Measurements from ENCODE around the gene CTXND1. TPM values are rescaled to one million over a fixed set of nuclear protein-coding genes. Genes with fewer than 3 reads are reported as not detected.

Gene CTXND1
- polyA plus RNA-seq, 6 donors from 2014 or later = not detected

DNA sequence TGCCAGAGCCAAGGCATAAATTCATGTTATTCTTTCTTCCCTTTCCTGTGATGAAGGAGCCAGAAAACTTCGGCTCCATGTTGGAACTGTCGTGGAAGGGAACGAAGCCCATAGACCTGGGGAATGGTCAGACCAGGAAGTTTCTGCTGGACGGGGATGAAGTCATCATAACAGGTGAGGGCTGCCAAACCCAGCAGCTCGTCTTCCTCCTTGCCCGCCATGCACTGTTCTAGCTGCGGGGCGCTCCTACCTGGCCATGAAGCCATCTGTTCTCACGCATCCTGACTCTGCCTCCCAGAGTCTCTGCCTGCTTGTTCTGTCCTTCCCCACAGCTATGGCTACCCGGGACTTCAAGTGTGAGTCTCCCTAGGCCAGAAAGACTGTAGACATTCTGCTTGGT lies 71.0 kb downstream of the CTXND1 start:
- no peaks in the 10 kb centered on the region for H3K4me1 Mint-ChIP-seq
- no peak overlapping the region for H3K27ac Mint-ChIP-seq
- no peak overlapping the region for H3K4me3 Mint-ChIP-seq
- ATAC-seq (ENCODE audit: low read depth in 2 of 2) = no peak
- peaks cover 0 to 14% of the 10 kb centered on the region in 2 donors for H3K36me3 Mint-ChIP-seq
- peaks cover 0 to 4% (median 0%) of the 10 kb centered on the region in 7 donors for H3K9me3 Mint-ChIP-seq
- DNase-seq = no peak
- no peaks in the 10 kb centered on the region for H3K27me3 Mint-ChIP-seq

GRCh38 chr15:80180468-80180867 lies 71.5 kb downstream of the CTXND1 start:
- Mint-ChIP-seq H3K27ac (peak overlapping the region in 1 of 6 donors; percentile 17), H3K27me3 (no peaks in the 10 kb centered on the region), H3K9me3 (peaks cover 0 to 4% (median 0%) of the 10 kb centered on the region in 7 donors), H3K4me1 (no peaks in the 10 kb centered on the region), H3K4me3 (no peak overlapping the region), H3K36me3 (peaks cover 0 to 13% of the 10 kb centered on the region in 2 donors)
- no peak for ATAC-seq (ENCODE audit: low read depth in 2 of 2)
- no peak for DNase-seq

DNA sequence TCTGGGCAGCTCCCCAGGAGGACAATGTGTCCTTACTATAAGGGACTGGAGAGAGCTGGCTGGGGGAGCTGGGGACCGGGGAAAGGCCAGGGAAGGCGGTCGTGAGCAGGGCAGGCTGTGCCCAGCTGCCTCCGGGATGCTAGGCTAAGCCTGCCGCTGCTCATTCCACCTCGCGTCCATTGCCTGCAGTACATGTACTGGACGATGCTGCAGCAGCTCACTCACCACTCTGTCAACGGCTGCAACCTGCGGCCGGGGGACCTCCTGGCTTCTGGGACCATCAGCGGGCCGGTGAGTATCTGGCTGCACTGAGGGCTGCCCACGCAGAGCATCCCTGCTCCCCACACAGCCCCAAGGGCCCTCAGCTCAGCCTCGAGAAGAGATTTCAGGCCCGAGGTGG lies 72.1 kb downstream of the CTXND1 start:
- Mint-ChIP-seq H3K27me3 (no peaks in the 10 kb centered on the region), H3K4me3 (no peak overlapping the region), H3K9me3 (no peaks in the 10 kb centered on the region), H3K27ac (peak overlapping the region in 1 of 6 donors; percentile 50), H3K36me3 (peaks cover 0 to 7% of the 10 kb centered on the region in 2 donors), H3K4me1 (no peaks in the 10 kb centered on the region)
- ATAC-seq (ENCODE audit: low read depth in 2 of 2) = no peak
- no peak for DNase-seq

DNA sequence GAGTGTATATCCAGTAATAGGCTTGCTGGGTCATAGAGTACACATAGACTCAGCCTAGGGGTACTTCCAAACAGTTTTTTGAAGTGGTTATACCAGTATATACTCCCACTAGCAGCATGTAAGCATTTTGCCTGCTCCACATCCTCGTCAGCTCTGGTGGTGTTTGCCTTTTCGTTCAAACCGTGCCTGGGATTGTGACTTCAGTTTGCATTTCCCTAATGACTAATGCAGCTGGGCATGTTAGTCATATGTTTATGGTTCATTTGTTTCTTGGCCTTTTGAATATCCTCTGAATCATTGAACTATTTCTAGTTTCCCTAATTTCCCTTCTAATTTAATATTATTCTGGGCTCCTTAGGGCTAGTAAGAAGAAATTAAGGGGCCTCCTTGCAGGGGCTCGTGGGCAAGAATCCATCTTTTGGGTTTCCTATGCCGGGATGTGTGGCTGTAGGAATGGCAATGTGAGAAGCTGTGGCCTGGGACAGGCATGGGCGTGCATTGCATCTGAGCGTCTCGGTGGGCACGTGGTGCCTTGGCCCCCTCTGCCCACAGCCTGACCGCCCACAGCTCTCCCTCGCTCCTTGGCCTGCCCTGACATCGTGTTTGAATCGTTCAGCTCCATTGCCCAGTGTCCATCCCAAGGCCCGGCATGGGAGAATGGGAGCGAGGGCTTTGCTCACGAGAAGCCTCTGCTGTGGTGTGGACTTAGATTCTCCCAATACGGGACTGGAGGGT lies 72.8 kb downstream of the CTXND1 start:
- no peaks in the 10 kb centered on the region for H3K4me1 Mint-ChIP-seq
- no peak overlapping the region for H3K4me3 Mint-ChIP-seq
- ATAC-seq (ENCODE audit: low read depth in 2 of 2) (no peak), DNase-seq (no peak)
- no peak overlapping the region for H3K27ac Mint-ChIP-seq
- no peaks in the 10 kb centered on the region for H3K27me3 Mint-ChIP-seq
- H3K9me3 Mint-ChIP-seq = no peaks in the 10 kb centered on the region
- peaks cover 0 to 4% of the 10 kb centered on the region in 2 donors for H3K36me3 Mint-ChIP-seq

- H3K4me3 Mint-ChIP-seq = no peak overlapping the region
- ATAC-seq (ENCODE audit: low read depth in 2 of 2) (no peak), DNase-seq (no peak)
- H3K27ac Mint-ChIP-seq = no peak overlapping the region
- no peaks in the 10 kb centered on the region for H3K4me1 Mint-ChIP-seq
- H3K27me3 Mint-ChIP-seq = no peaks in the 10 kb centered on the region
- no peaks in the 10 kb centered on the region for H3K9me3 Mint-ChIP-seq
- H3K36me3 Mint-ChIP-seq = peaks cover 0 to 4% of the 10 kb centered on the region in 2 donors
These were observed 74.9 kb downstream of the CTXND1 start for GRCh38 chr15:80177156-80177555.

- peaks cover 0 to 4% of the 10 kb centered on the region in 2 donors for H3K36me3 Mint-ChIP-seq
- H3K9me3 Mint-ChIP-seq = no peaks in the 10 kb centered on the region
- ATAC-seq (ENCODE audit: low read depth in 2 of 2) (no peak), DNase-seq (no peak)
- no peaks in the 10 kb centered on the region for H3K4me1 Mint-ChIP-seq
- no peak overlapping the region for H3K4me3 Mint-ChIP-seq
- H3K27ac Mint-ChIP-seq = no peak overlapping the region
- H3K27me3 Mint-ChIP-seq = no peaks in the 10 kb centered on the region
These were observed 75.6 kb downstream of the CTXND1 start for GRCh38 chr15:80176443-80176842.

DNA sequence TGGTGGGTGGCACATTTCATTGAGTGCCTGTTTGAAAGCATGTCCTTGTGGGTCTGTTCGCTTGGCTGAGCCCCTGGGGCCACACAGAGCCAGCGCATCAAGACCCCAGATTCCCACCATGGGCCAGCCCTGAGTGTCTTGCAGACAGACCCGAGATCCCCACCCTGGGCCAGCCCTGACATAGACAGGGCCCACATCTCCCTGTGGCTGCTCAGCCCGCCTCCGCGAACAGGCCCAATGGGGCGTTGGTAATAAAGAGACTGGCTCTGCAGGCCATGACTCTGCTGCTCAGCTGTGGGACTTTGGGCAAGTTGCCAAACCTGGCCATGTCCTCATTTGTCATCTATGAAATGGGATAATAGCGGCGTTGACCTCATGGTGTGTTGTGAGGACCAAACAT lies 76.6 kb downstream of the CTXND1 start:
- Mint-ChIP-seq H3K4me3 (no peak overlapping the region), H3K4me1 (no peaks in the 10 kb centered on the region), H3K9me3 (no peaks in the 10 kb centered on the region), H3K27ac (no peak overlapping the region), H3K27me3 (no peaks in the 10 kb centered on the region), H3K36me3 (no peaks in the 10 kb centered on the region)
- DNase-seq (no peak), ATAC-seq (ENCODE audit: low read depth in 2 of 2) (no peak)

DNA sequence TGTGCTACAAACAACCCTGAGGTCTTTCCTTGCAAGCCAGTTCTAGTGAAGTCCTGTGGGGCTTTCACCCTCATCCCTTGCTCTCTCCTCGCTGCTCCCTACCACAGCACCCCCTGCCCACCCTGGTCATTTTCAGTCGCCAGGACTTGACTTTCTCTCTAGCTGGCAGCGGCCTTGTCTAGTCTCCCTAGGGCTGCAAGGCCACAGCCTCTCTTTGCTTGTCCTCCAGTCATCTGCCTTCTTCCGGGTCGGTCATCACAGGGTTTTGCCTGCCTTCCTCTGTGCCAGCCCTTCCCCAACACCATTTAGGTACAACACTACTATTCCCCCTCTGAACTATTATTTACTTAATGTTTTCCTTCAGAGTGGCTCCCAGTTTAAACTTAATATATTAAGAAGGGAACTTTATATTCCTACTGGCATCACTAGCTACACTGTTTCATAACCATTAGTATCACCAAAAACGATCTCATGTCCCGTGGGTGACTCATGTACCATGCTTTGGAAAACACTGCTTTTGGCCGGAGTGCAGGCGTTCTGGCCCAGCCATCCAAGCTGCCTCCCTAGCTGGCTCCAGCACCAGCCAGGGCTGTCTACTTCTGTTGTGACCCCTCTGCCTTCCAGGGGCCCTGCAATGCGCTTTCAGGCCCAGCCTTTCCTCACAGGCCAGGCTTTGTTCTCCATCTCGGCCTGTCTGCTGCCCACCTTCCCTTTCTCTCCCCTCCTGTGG lies 77.8 kb downstream of the CTXND1 start:
- Mint-ChIP-seq H3K4me3 (no peak overlapping the region), H3K27ac (peak overlapping the region in 3 of 6 donors; percentile 19 to 91 (median 86)), H3K4me1 (no peaks in the 10 kb centered on the region), H3K36me3 (no peaks in the 10 kb centered on the region), H3K27me3 (no peaks in the 10 kb centered on the region), H3K9me3 (no peaks in the 10 kb centered on the region)
- ATAC-seq (ENCODE audit: low read depth in 2 of 2) (no peak), DNase-seq (no peak)

DNA sequence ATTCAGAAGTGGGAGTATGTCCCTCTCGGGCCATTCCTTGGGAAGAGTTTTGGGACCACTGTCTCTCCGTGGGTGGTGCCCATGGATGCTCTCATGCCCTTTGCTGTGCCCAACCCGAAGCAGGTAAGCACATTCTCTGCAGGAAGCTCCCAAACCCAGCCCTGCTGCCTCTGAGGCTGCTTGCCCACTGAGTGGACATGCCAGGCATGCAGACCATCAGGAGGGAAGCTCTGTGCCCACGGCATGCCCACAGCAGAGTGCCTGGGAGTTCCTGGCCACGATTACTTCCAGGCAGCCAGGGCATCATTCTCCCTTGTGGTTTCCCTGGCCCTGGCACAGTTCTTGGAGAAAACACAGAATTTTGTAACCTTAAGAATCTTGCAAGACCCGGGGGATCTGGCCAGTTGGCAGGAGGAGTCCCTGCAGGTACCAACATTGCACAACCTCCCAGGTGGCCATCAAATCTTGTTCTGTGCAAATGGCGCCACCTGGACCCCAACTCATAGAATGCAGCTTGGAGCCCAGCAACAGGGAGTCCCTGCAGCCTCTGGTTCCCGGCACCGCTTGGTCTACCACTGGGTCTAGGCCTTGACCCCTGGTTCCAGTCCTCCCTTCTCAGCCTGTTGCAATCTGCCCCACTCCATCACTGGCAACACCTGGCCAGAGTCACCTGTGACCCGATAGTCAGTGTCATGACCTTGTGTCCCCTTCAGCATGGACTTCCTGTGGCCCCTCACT lies 78.8 kb downstream of the CTXND1 start:
- no peaks in the 10 kb centered on the region for H3K36me3 Mint-ChIP-seq
- no peaks in the 10 kb centered on the region for H3K4me1 Mint-ChIP-seq
- ATAC-seq (ENCODE audit: low read depth in 2 of 2) (peak; percentile 65 to 67), DNase-seq (peak; percentile 55)
- no peak overlapping the region for H3K4me3 Mint-ChIP-seq
- H3K27ac Mint-ChIP-seq = peak overlapping the region in 1 of 6 donors; percentile 22
- H3K9me3 Mint-ChIP-seq = no peaks in the 10 kb centered on the region
- H3K27me3 Mint-ChIP-seq = no peaks in the 10 kb centered on the region

- no peaks in the 10 kb centered on the region for H3K27me3 Mint-ChIP-seq
- DNase-seq (no peak), ATAC-seq (ENCODE audit: low read depth in 2 of 2) (no peak)
- H3K4me1 Mint-ChIP-seq = no peaks in the 10 kb centered on the region
- H3K36me3 Mint-ChIP-seq = no peaks in the 10 kb centered on the region
- H3K9me3 Mint-ChIP-seq = no peaks in the 10 kb centered on the region
- no peak overlapping the region for H3K4me3 Mint-ChIP-seq
- H3K27ac Mint-ChIP-seq = no peak overlapping the region
These were observed 79.6 kb downstream of the CTXND1 start for GRCh38 chr15:80172401-80172800.

- H3K27me3 Mint-ChIP-seq = no peaks in the 10 kb centered on the region
- DNase-seq (no peak), ATAC-seq (ENCODE audit: low read depth in 2 of 2) (no peak)
- H3K27ac Mint-ChIP-seq = no peak overlapping the region
- no peaks in the 10 kb centered on the region for H3K36me3 Mint-ChIP-seq
- H3K4me1 Mint-ChIP-seq = no peaks in the 10 kb centered on the region
- no peaks in the 10 kb centered on the region for H3K9me3 Mint-ChIP-seq
- H3K4me3 Mint-ChIP-seq = no peak overlapping the region
These were observed 80.2 kb downstream of the CTXND1 start for GRCh38 chr15:80171787-80172186.

DNA sequence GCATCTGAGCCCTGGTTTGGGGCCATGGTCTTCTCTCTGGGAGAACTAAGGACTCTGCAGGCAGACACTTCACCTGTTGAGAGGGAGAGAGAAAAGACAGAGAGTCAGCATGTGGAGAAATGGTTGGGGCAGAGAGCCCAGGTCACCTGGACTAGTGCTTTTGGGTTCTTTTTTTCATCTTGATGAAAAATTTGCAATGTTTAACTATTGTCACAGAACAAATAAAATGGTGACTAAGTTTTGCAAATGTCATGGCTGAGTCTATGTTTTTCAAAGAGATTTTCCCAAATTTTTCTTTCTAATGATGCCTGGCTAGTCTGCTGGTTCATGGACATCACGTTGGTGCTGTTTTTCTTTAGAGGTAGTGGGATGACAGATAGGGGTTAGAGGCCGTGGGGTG lies 81.4 kb downstream of the CTXND1 start:
- no peak for DNase-seq
- Mint-ChIP-seq H3K9me3 (no peaks in the 10 kb centered on the region), H3K4me3 (no peak overlapping the region), H3K27ac (no peak overlapping the region), H3K36me3 (no peaks in the 10 kb centered on the region), H3K27me3 (no peaks in the 10 kb centered on the region), H3K4me1 (no peaks in the 10 kb centered on the region)
- no peak for ATAC-seq (ENCODE audit: low read depth in 2 of 2)

DNA sequence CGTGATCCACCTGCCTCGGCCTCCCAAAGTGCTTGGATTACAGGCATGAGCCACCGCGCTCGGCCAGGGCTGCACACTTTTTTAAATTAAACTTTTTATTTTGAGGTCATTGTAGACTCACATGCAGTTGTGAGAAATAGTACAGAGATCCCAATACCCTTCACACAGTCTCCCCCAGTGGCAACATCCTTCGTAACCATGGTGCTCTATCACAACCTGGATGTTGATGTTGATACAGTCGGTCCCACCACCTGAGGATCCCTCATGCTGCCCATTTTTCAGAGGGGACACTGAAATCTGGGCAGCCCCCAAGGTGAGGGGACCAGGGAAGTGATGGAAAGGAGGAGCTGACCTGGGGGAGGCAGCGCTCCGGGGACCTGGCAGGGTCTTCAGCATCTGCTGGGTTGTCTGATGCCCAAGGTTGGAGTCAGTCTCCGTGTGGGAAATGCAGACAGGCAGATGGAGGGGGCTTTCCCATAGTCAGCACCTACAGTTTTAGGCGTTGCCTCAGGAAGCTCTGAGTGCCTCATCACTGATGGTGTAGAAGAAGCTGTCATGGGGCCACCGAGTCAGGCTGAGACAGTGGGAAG lies 82.2 kb downstream of the CTXND1 start:
- Mint-ChIP-seq H3K4me3 (no peak overlapping the region), H3K36me3 (no peaks in the 10 kb centered on the region), H3K27me3 (no peaks in the 10 kb centered on the region), H3K4me1 (no peaks in the 10 kb centered on the region), H3K27ac (peak overlapping the region in 1 of 6 donors; percentile 65), H3K9me3 (no peaks in the 10 kb centered on the region)
- ATAC-seq (ENCODE audit: low read depth in 2 of 2) = no peak
- DNase-seq = no peak
